Tibial nerve (tissue), 4 donors: ENCODE results near the gene LAMC3. TPM values are rescaled to one million over a fixed set of nuclear protein-coding genes. Genes with fewer than 3 reads are reported as not detected.

Experiments used
- DNase-seq, 2 donors: peaks; one replicate each; pipeline ENCODE4 v3.0.0-alpha.2; 2019; ENCODE audit warnings: low spot score in 2 of 2
- H3K27ac ChIP-seq, 4 donors: fragments of 200-600 bp; sonication (generic) in 3 of 4; one replicate each; pipeline ENCODE4 v1.5.1; 2017 to 2019; ENCODE audit warnings: mild to moderate bottlenecking in 1 of 4
- H3K27me3 ChIP-seq, 2 donors: fragments of 200-600 bp; sonication (generic) in 1 of 2; one replicate each; pipeline versions ENCODE4 v1.5.1 to v1.6.0; 2017 to 2019
- H3K36me3 ChIP-seq, 3 donors: fragments of 200-600 bp; sonication (generic); one replicate each; pipeline ENCODE4 v1.5.1; 2018 to 2019
- H3K4me1 ChIP-seq, 4 donors: fragments of 200-600 bp; sonication (generic) in 3 of 4; one replicate each; pipeline ENCODE4 v1.5.1; 2017 to 2019
- H3K4me3 ChIP-seq, 4 donors: fragments of 200-600 bp; sonication (generic) in 3 of 4; one replicate each; pipeline ENCODE4 v1.5.1; 2017 to 2019; ENCODE audit warnings: mild to moderate bottlenecking in 1 of 4, moderate library complexity in 1 of 4
- H3K9me3 ChIP-seq, 4 donors: fragments of 200-600 bp; sonication (generic) in 3 of 4; one replicate each; pipeline ENCODE4 v1.5.1; 2017 to 2019
- EP300 ChIP-seq, 2 donors: sonication (generic); formaldehyde crosslinking; IDR thresholded peaks; one replicate each; pipeline ENCODE4 v1.6.1; 2017; ENCODE audit warnings: antibody characterized with exemption in 2 of 2, mild to moderate bottlenecking in 1 of 2
- POLR2A ChIP-seq, 2 donors: fragments of 450-650 bp; IDR thresholded peaks; one replicate each; pipeline ENCODE4 v1.6.1; 2017; ENCODE audit warnings: antibody characterized with exemption in 2 of 2, mild to moderate bottlenecking in 2 of 2, moderate library complexity in 2 of 2
- WGBS, 2 donors: methylation state at CpG; one replicate each; pipeline ENCODE4 v1.1.5; 2018; 5-methylcytosine and 5-hydroxymethylcytosine counted together
- total RNA-seq, 4 donors: library from RNA; depleted of rRNA; stranded (reverse); fragments of >200 nt; gene quantifications; one replicate each; pipeline ENCODE4 v1.1.0, GENCODE V29; 2016
- TF ChIP-seq, protein P1 (sequence below), 5 experiments: fragments of 200-600 bp in 3 of 5; fragments of 450-650 bp in 2 of 5; sonication (generic) in 3 of 5; IDR thresholded peaks; one replicate each; pipeline ENCODE4 v1.5.1; 2016 to 2019; ENCODE audit warnings: antibody characterized with exemption in 5 of 5, mild to moderate bottlenecking in 3 of 5, moderate library complexity in 2 of 5

The LAMC3 gene
- total RNA-seq, 4 donors from 2014 or later: 0.21 to 1.6 TPM; not detected in 2

DNA sequence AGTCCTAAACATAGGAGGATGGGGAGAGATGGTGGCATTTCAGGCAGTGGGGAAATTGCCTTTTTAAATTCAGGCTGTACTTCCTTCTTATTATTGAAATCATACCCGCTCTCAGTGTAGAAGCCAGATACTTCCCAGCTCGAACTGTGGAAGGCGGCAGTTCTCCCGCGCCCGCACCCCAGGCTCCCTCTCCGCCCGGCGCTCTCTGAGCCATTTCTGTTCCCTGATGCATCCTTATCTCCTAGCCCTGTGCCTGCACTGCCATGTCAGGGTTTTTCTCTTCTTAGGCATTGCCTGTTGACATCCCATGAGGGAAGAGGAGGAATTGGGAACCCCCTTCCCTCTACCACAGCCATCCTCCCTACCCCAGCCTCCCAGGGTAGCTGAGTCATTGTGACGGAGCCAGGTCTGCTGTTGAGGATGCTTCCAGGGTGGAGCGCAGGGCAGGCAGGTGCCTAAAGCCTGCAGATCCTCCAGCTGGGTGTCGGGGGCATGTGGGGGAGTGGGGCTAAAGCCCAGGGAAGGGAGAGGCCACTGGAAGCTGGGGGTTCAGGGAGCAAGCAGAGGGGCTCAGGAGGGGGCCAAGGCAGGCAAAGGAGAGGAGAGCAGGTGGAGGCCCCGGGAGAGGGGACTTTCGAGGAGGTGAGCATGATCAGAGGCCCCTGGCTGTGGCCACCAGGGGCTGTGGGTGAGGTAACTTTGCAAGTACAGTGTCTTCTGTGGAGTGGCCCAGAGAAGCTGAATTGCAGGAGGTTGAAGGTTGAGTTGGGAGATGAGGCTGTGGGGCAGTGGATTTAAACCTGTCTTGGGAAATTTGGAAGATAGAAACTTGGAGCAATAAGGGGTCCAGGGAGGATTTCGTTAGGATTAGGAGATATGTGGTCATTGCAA, 16.2 kb downstream of the LAMC3 start:
- TF ChIP-seq, protein P1, sequence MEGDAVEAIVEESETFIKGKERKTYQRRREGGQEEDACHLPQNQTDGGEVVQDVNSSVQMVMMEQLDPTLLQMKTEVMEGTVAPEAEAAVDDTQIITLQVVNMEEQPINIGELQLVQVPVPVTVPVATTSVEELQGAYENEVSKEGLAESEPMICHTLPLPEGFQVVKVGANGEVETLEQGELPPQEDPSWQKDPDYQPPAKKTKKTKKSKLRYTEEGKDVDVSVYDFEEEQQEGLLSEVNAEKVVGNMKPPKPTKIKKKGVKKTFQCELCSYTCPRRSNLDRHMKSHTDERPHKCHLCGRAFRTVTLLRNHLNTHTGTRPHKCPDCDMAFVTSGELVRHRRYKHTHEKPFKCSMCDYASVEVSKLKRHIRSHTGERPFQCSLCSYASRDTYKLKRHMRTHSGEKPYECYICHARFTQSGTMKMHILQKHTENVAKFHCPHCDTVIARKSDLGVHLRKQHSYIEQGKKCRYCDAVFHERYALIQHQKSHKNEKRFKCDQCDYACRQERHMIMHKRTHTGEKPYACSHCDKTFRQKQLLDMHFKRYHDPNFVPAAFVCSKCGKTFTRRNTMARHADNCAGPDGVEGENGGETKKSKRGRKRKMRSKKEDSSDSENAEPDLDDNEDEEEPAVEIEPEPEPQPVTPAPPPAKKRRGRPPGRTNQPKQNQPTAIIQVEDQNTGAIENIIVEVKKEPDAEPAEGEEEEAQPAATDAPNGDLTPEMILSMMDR (IDR thresholded peaks at IDR 0.05): no peak
- TF ChIP-seq EP300 (IDR thresholded peaks at IDR 0.05) (no peak), POLR2A (IDR thresholded peaks at IDR 0.05) (no peak)
- no peak for DNase-seq
- 77 to 88% methylated on average over 15 of the region's 15 CpGs for whole genome bisulfite sequencing, 2 donors
- Histone ChIP-seq H3K9me3 (peaks cover 0 to 10% (median 0%) of the 10 kb centered on the region in 4 donors), H3K4me1 (no peaks in the 10 kb centered on the region), H3K36me3 (no peaks in the 10 kb centered on the region), H3K27me3 (no peaks in the 10 kb centered on the region), H3K27ac (no peak overlapping the region), H3K4me3 (no peak overlapping the region)

DNA sequence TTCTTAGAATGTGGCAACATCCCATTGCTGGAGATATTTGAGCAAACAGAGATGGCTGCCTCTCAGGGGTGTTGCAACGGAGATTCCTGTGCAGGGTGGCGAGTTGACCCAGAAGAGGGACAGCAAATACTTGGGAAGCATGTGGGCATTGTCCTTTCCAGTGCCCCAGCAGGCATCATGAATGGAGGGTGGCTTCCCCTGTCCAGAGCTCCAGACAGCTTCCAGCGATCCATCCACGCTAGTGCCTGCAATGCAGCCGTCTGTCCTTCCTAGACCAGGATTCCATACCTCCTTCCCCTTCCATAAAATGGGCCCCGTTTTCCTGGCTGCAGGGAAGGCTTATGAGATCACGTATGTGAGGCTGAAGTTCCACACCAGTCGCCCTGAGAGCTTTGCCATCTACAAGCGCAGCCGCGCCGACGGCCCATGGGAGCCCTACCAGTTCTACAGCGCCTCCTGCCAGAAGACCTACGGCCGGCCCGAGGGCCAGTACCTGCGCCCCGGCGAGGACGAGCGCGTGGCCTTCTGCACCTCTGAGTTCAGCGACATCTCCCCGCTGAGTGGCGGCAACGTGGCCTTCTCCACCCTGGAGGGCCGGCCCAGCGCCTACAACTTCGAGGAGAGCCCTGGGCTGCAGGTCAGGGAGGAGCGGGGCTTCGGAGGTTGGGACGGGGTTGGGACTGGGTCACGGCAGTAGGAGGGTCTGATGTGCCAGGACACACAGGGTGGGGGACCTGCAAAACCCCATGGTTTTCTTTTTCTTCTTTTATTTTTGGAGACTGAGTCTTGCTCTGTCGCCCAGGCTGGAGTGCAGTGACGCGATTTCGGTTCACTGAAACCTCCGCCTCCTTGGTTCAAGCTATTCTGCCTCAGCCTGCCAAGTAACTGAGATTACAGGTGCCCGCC, 17.2 kb downstream of the LAMC3 start:
- Histone ChIP-seq H3K4me1 (no peaks in the 10 kb centered on the region), H3K4me3 (no peak overlapping the region), H3K36me3 (no peaks in the 10 kb centered on the region), H3K9me3 (peaks cover 0 to 3% (median 0%) of the 10 kb centered on the region in 4 donors), H3K27me3 (no peaks in the 10 kb centered on the region), H3K27ac (no peak overlapping the region)
- DNase-seq: no peak
- TF ChIP-seq, protein P1 (IDR thresholded peaks at IDR 0.05): no peak
- TF ChIP-seq EP300 (IDR thresholded peaks at IDR 0.05) (no peak), POLR2A (IDR thresholded peaks at IDR 0.05) (no peak)
- 87 to 89% methylated on average over 36 to 40 of the region's 40 CpGs for WGBS, 2 donors

DNA sequence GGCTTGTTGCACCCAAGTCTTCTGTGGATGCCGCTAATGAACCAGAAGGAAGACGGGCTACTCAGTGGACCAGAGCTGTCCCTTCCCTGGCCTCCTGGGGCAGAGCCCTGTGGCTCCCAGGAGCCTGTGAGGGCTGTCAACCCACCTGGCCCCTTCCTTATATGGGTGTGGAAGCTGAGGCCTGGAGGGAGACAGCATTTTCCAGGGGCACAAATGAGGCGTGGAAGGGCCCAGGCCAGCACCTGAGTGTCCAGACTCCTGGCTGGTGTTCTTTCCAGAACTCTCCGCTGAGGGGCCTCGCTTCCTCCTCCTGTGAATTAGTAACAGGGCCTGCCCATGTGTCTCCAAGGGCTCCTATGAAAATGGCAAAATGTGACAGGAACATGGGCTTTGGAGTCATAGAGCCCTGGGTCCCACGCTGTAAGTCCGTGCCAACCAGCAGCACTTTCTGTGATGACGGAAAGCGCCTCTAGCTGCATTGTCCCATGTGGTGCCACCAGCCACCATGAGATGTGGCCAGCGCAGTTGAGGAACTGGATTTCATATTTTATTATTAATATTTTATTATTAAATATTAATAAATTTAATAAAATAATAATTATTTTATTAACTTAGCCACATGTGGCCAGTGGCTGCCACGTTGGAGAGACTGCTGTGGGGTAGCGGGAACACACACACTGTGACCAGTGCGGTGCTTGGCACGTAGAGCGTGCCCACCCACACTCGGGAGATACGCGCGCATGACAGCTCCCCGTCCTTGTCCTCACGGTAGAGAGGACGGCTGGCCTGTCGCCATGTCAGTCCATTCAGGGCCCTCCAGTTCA, 18.3 kb downstream of the LAMC3 start:
- Histone ChIP-seq H3K36me3 (no peaks in the 10 kb centered on the region), H3K27ac (no peak overlapping the region), H3K4me1 (no peaks in the 10 kb centered on the region), H3K4me3 (no peak overlapping the region), H3K9me3 (no peaks in the 10 kb centered on the region), H3K27me3 (no peaks in the 10 kb centered on the region)
- no peak for DNase-seq
- TF ChIP-seq POLR2A (IDR thresholded peaks at IDR 0.05) (no peak), EP300 (IDR thresholded peaks at IDR 0.05) (no peak)
- TF ChIP-seq, protein P1 (IDR thresholded peaks at IDR 0.05): no peak
- 92% methylated on average over 23 of the region's 23 CpGs for WGBS, 2 donors

DNA sequence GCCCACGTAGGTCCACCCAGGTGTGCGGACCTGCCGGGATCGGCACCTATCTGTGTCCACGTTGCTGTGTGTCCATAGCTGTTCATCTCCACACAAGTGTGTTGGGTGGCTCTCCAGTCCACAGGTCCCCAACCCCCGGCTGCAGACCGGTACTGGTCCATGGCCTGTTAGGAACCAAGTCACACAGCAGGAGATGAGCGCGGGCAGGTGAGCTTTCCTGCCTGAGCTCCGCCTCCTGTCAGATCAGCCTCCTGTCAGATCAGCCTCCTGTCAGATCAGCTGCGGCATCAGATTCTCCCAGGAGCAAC, 18.9 kb downstream of the LAMC3 start:
- Histone ChIP-seq H3K4me3 (no peak overlapping the region), H3K4me1 (no peaks in the 10 kb centered on the region), H3K36me3 (no peaks in the 10 kb centered on the region), H3K9me3 (no peaks in the 10 kb centered on the region), H3K27me3 (no peaks in the 10 kb centered on the region), H3K27ac (no peak overlapping the region)
- DNase-seq: no peak
- WGBS, 2 donors: 75 to 83% methylated on average over 3 to 11 of the region's 11 CpGs
- TF ChIP-seq, protein P1 (IDR thresholded peaks at IDR 0.05): no peak
- no peak for TF ChIP-seq EP300 (IDR thresholded peaks at IDR 0.05)
